HCT116 (cell line): ENCODE measurements around the gene SPATC1L. TPM values are rescaled to one million over a fixed set of nuclear protein-coding genes. Genes with fewer than 3 reads are reported as not detected.

ENCODE experiments used
- ATAC-seq: fragments of 200-7000 bp; cut with Tn5 transposase; 2 replicates; pipeline ENCODE4 v1.9.1; 2020; ENCODE audit warnings: mild to moderate bottlenecking, moderate library complexity
- BruUV-seq: library from RNA; stranded (reverse); fragments of 400-500 nt; replicated peaks from 2 replicates; lab custom pipeline; 2021; lab: Mats Ljungman, UMichigan
- CTCF ChIA-PET: fragments of 300-600 bp; sonication (Branson Sonifier 250); formaldehyde crosslinking; loops from one replicate; lab custom pipeline; 2021; ENCODE audit warnings: antibody characterized with exemption; lab: Charles Lee
- POLR2A ChIA-PET: fragments of 300-600, 350-600 bp; sonication (Branson Sonifier 250); formaldehyde crosslinking; loops from one replicate; lab custom pipeline; 2021; ENCODE audit warnings: antibody characterized with exemption; lab: Charles Lee
- RAD21 ChIA-PET, 2 experiments: fragments of 300-600 bp; sonication (Branson Sonifier 250); formaldehyde crosslinking; loops; one replicate each; lab custom pipeline; 2023; ENCODE audit warnings: low total read pairs in 2 of 2; ENCODE audit not compliant: uncharacterized antibody in 2 of 2, unreplicated experiment in 2 of 2, low non-redundant PET in 1 of 2; lab: Charles Lee
- DNase-seq: peaks from one replicate; pipeline ENCODE4 v3.0.0-alpha.2; 2010; ENCODE audit warnings: low read depth, low spot score
- H2AFZ ChIP-seq: fragments of 200-600 bp; shearing (Covaris generic), sonication (generic); 2 replicates; pipeline ENCODE4 v1.6.1; 2017; ENCODE audit warnings: low read depth, mixed run types, mixed read lengths, antibody characterized with exemption, low read length; ENCODE audit not compliant: poor library complexity, severe bottlenecking
- H3K27ac ChIP-seq: 2 replicates; pipeline ENCODE4 v1.5.1; 2012; ENCODE audit warnings: low read depth, low read length
- H3K27me3 ChIP-seq: fragments of 200-600 bp; sonication (generic); 2 replicates; pipeline ENCODE4 v1.6.1; 2016; ENCODE audit warnings: mixed run types, low read length, mixed read lengths; ENCODE audit not compliant: insufficient read depth
- H3K36me3 ChIP-seq, 2 experiments: fragments of 200-500 bp in 1 of 2; fragments of 200-600 bp in 1 of 2; sonication (Bioruptor generic) in 1 of 2; sonication (generic) in 1 of 2; 2 replicates each; pipeline versions ENCODE4 v1.5.1 to v1.6.1; 2014 to 2016; ENCODE audit warnings: low read length in 2 of 2, inconsistent platforms in 1 of 2, mixed read lengths in 1 of 2, mixed run types in 1 of 2; ENCODE audit not compliant: insufficient read depth in 2 of 2, control insufficient read depth in 1 of 2
- H3K4me1 ChIP-seq, 2 experiments: fragments of 200-600 bp in 1 of 2; sonication (generic) in 1 of 2; 2 replicates each; pipeline versions ENCODE4 v1.5.1 to v1.6.1; 2012 to 2017; ENCODE audit warnings: low read length in 2 of 2, inconsistent platforms in 1 of 2, mild to moderate bottlenecking in 1 of 2, mixed read lengths in 1 of 2, mixed run types in 1 of 2, moderate library complexity in 1 of 2; ENCODE audit not compliant: insufficient read depth in 2 of 2, control insufficient read depth in 1 of 2
- H3K4me2 ChIP-seq: fragments of 200-600 bp; sonication (generic); 2 replicates; pipeline ENCODE4 v1.6.1; 2017; ENCODE audit warnings: mixed run types, low read length, mixed read lengths
- H3K4me3 ChIP-seq, 2 experiments: fragments of 200-600 bp in 1 of 2; sonication (generic) in 1 of 2; replicated peaks in 1 of 2; 2 replicates each; pipeline ENCODE4 v1.5.1; 2011 to 2016; ENCODE audit warnings: low read length in 2 of 2, control low read depth in 1 of 2, low read depth in 1 of 2, mild to moderate bottlenecking in 1 of 2, mixed read lengths in 1 of 2, mixed run types in 1 of 2
- H3K79me2 ChIP-seq: fragments of 200-600 bp; sonication (generic); 2 replicates; pipeline ENCODE4 v1.6.1; 2017; ENCODE audit warnings: mild to moderate bottlenecking, mixed run types, low read length, moderate library complexity, mixed read lengths; ENCODE audit not compliant: insufficient read depth
- H3K9ac ChIP-seq: fragments of 200-600 bp; sonication (generic); 2 replicates; pipeline ENCODE4 v1.6.1; 2016; ENCODE audit warnings: low read length, mixed read lengths
- H3K9me2 ChIP-seq: fragments of 200-600 bp; sonication (generic), shearing (Covaris generic); 2 replicates; pipeline ENCODE4 v1.6.1; 2017; ENCODE audit warnings: mixed run types, mild to moderate bottlenecking, moderate library complexity; ENCODE audit not compliant: insufficient read depth
- H3K9me3 ChIP-seq, 2 experiments: fragments of 200-500 bp in 1 of 2; fragments of 200-600 bp in 1 of 2; sonication (Bioruptor generic) in 1 of 2; sonication (generic) in 1 of 2; 2 replicates each; pipeline ENCODE4 v1.6.1; 2014 to 2017; ENCODE audit warnings: low read length in 2 of 2, mixed read lengths in 2 of 2, inconsistent platforms in 1 of 2, low read depth in 1 of 2, mild to moderate bottlenecking in 1 of 2, mixed run types in 1 of 2, moderate library complexity in 1 of 2; ENCODE audit not compliant: control insufficient read depth in 1 of 2, insufficient read depth in 1 of 2
- H4K20me1 ChIP-seq: fragments of 200-600 bp; sonication (generic), shearing (Covaris generic); 2 replicates; pipeline ENCODE4 v1.6.1; 2017; ENCODE audit warnings: mixed run types, mild to moderate bottlenecking, moderate library complexity; ENCODE audit not compliant: insufficient read depth
- EGR1 ChIP-seq: IDR thresholded peaks from 2 replicates; pipeline ENCODE4 v1.6.1; 2012; ENCODE audit warnings: low read depth
- ELF1 ChIP-seq: IDR thresholded peaks from 2 replicates; pipeline ENCODE4 v1.6.1; 2012; ENCODE audit warnings: low read depth, borderline replicate concordance
- FOSL1 ChIP-seq: IDR thresholded peaks from 2 replicates; pipeline ENCODE4 v1.6.1; 2012; ENCODE audit warnings: low read depth
- POLR2A ChIP-seq: IDR thresholded peaks from 2 replicates; pipeline ENCODE4 v1.7.0; 2011; ENCODE audit warnings: borderline replicate concordance; ENCODE audit not compliant: insufficient read depth, insufficient read length; ENCODE audit errors: extremely low read depth
- POLR2AphosphoS5 ChIP-seq: IDR thresholded peaks from 2 replicates; pipeline ENCODE4 v1.6.1; 2011; ENCODE audit warnings: mild to moderate bottlenecking, low read depth, low read length, moderate library complexity
- SIN3A ChIP-seq: IDR thresholded peaks from 2 replicates; pipeline ENCODE4 v1.6.1; 2012; ENCODE audit warnings: low read depth
- SRF ChIP-seq: IDR thresholded peaks from 2 replicates; pipeline ENCODE4 v1.6.1; 2012; ENCODE audit warnings: low read depth
- TCF7L2 ChIP-seq: IDR thresholded peaks from 2 replicates; pipeline ENCODE4 v1.7.0; 2011; ENCODE audit warnings: borderline replicate concordance, inconsistent platforms; ENCODE audit not compliant: insufficient read depth, insufficient read length; ENCODE audit errors: extremely low read depth
- intact Hi-C: fragments of 100-400 bp; cut with micrococcal nuclease; formaldehyde crosslinking; loops from 2 replicates; pipeline ENCODE4 v1.10.0; 2022
- total RNA-seq: library from RNA; stranded (reverse); gene quantifications from one replicate; pipeline ENCODE4 v1.2.1, GENCODE V29; 2021; ENCODE audit not compliant: unreplicated experiment
- TF ChIP-seq, protein P1 (sequence below): IDR thresholded peaks from 2 replicates; pipeline ENCODE4 v1.6.1; 2012
- TF ChIP-seq, protein P2 (sequence below): IDR thresholded peaks from 2 replicates; pipeline ENCODE4 v1.6.1; 2012

Gene SPATC1L
- total RNA-seq, 1 experiment from 2014 or later, result 1.3 TPM

DNA sequence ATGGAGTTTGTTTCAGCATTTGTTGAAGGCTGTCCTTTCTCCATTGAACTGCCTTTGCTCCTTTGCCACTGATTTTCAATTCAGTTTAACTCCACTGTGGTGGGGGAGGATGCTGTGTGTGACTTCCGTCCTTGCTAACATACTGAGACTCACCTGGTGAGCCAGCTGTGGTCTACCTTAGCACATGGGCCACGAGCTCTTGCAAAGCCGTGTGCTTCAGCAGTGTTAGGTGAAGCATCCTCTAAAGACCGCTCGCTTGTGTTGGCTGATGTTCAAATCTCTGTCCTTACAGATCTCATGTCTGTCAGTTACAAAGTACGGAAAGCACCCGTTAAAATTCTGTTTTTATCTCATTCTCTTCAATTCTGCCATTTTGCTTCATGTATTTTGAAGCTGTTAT lies 3.6 kb upstream of the SPATC1L start (continued):
- TF ChIP-seq, protein P1, sequence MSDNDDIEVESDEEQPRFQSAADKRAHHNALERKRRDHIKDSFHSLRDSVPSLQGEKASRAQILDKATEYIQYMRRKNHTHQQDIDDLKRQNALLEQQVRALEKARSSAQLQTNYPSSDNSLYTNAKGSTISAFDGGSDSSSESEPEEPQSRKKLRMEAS, result no peak

DNA sequence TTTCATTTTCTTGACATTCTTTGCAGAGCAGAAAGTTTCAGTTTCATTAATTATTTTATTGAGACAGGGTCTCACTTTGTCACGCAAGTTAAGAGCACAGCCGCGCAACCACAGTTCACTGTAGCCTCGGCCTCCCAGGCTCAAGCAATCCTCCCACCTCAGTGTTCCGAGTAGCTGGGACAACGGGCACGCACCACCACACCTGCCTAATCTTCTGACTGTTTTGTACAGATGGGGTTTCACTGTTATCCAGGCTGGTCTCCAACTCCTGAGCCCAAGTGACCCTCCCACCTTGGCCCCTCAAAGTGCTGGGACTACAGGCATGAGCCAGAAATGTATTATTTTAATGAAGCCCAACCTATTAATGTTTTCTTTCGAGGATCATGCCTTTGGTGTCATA lies 3.0 kb upstream of the SPATC1L start:
- ChIA-PET RAD21 (no interaction called here), CTCF (no interaction called here), POLR2A (no interaction called here)
- Histone ChIP-seq H3K9me2 (no peaks in the 10 kb centered on the region), H3K36me3 (no peaks in the 10 kb centered on the region), H3K4me1 (peaks cover 14 to 19% of the 10 kb centered on the region in 2 experiments), H3K27ac (no peak overlapping the region), H3K79me2 (no peaks in the 10 kb centered on the region), H3K9ac (no peak overlapping the region), H3K4me2 (no peak overlapping the region), H4K20me1 (no peaks in the 10 kb centered on the region), H2AFZ (no peak overlapping the region), H3K9me3 (no peaks in the 10 kb centered on the region), H3K4me3 (no peak overlapping the region), H3K27me3 (no peaks in the 10 kb centered on the region)
- BruUV-seq, result no TSS peak
- intact Hi-C loops, result no loop called here
- ATAC-seq (no peak), DNase-seq (no peak)
- no peak for TF ChIP-seq SIN3A
- no peak for TF ChIP-seq EGR1
- no peak for TF ChIP-seq POLR2A
- TF ChIP-seq FOSL1, result no peak
- no peak for TF ChIP-seq TCF7L2
- TF ChIP-seq SRF, result no peak
- TF ChIP-seq, protein P2, sequence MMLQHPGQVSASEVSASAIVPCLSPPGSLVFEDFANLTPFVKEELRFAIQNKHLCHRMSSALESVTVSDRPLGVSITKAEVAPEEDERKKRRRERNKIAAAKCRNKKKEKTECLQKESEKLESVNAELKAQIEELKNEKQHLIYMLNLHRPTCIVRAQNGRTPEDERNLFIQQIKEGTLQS, result no peak
- no peak for TF ChIP-seq ELF1
- no peak for TF ChIP-seq POLR2AphosphoS5
- TF ChIP-seq, protein P1, result no peak
